C4-2B (cell line): ENCODE results near the gene CD52.

ENCODE experiments used
- H3K27ac ChIP-seq: fragments of 450-650 bp; 2 replicates; pipeline ENCODE4 v1.5.1; 2017
- ZFX ChIP-seq: fragments of 450-650 bp; IDR thresholded peaks from 2 replicates; pipeline ENCODE4 v1.6.1; 2017
- TF ChIP-seq, protein P1 (sequence below): fragments of 450-650 bp; conservative IDR thresholded peaks from 2 replicates; pipeline ENCODE4 v1.5.1; 2017; ENCODE audit warnings: mild to moderate bottlenecking

CD52 gene

DNA sequence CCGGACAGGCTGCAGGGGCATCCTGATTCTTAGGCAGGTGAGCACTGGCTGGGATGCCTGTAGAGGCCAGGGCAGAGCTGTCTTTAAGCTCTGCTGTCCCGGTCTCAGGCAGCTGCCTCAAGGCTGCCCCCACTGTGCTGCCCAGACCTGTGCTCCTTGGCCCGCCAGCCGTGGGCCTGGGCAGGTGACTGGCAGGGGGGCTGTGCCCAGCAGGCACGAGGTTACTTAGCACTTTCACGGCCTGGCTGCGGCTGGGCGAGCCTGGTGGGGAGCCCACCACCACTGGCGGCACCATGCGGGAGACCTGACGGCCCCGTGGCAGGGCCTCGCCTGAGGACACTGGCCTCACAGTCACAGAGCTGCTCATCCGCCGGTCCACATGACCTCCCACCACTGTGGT lies 28.0 kb downstream of the CD52 start:
- TF ChIP-seq, protein P1, sequence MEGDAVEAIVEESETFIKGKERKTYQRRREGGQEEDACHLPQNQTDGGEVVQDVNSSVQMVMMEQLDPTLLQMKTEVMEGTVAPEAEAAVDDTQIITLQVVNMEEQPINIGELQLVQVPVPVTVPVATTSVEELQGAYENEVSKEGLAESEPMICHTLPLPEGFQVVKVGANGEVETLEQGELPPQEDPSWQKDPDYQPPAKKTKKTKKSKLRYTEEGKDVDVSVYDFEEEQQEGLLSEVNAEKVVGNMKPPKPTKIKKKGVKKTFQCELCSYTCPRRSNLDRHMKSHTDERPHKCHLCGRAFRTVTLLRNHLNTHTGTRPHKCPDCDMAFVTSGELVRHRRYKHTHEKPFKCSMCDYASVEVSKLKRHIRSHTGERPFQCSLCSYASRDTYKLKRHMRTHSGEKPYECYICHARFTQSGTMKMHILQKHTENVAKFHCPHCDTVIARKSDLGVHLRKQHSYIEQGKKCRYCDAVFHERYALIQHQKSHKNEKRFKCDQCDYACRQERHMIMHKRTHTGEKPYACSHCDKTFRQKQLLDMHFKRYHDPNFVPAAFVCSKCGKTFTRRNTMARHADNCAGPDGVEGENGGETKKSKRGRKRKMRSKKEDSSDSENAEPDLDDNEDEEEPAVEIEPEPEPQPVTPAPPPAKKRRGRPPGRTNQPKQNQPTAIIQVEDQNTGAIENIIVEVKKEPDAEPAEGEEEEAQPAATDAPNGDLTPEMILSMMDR: no peak
- TF ChIP-seq ZFX: no peak
- no peak overlapping the region for H3K27ac ChIP-seq

DNA sequence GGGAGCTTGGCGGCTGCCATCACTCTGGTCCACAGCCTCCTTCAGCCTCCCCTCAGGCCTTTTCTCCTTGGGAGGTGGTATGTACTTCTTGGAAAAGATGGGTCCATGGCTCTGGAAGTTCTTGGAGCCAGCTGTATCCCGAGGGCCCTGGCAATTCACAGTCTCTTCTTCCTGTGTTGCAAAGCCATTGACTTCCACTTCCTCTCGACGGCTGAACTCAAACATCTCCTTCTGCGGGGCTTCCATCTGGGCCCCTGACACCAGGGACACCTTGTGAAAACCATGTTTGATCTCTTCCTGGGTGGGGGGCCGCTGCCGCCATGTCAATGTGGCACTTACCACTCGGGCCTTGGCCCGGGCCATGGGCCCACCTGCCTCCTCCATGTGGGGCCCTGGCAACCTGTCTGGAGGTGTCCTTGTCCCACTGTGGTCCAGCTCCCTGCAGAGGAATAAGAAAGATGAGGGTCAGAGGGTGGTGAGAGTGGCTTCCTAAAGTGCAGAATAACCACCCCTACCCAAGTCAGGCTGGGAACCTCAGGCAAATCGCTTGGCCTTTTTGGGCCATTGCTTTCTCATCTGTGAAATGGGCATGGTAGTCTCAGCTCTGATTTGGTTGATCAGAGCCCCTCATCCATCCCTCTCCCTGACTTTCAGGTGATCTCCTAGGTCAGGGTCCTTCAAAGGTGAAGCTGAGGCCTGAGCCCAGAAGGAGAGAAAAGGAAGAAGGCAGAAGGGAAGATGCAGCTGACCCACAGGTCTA lies 28.7 kb downstream of the CD52 start:
- TF ChIP-seq ZFX: no peak
- TF ChIP-seq, protein P1: no peak
- H3K27ac ChIP-seq: no peak overlapping the region

DNA sequence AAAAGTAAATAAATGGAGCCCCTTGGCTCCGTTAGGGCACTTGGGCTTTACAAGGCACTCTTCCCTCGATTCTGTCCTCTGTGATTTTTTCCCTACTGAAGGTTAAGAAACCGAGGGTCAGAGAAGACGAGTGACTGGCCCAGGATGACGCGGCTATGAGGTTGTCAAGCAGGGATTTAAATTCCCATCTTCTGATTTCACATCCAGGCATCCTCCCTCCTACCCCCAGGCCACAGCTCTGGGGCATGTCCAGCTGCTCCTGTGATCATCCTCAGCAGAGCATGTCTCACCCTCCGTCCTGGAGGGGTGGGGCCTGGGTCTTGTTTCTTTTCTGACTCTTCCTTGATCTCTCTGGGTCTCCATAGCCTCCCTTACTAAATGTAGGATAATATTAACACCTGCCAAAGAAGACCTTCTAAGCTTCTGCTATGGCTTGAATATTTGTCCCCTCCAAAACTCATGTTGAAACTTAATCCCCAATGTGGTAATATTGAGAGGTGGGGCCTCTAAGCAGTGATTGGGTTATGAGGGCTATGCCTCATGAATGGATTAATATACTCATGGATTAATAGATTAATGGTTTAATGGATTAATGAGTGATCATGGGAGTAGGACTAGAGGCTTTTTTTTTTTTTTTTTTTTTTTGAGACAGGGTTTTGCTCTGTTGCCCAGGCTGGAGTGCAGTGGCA lies 31.6 kb downstream of the CD52 start:
- H3K27ac ChIP-seq: no peak overlapping the region

DNA sequence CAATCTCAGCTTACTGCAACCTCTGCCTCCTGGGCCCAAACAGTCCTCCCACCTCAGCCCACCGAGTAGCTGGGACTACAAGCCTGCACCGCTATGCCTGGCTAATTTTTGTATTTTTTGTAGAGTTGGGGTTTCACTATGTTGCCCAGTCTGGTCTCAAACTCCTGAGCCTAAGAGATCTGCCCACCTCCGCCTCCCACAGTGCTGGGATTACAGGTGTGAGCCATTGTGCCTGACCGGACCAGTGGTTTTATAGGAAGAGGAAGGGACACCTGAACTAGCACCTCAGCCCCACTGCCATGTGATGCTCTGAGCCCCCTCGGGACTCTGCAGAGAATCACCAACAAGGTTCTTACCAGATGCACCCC lies 32.1 kb downstream of the CD52 start:
- H3K27ac ChIP-seq: no peak overlapping the region
- TF ChIP-seq, protein P1: no peak
- TF ChIP-seq ZFX: no peak

More for the DNA sequence above, 31.6 kb downstream of the CD52 start:
- TF ChIP-seq, protein P1: no peak
- TF ChIP-seq ZFX: no peak

DNA sequence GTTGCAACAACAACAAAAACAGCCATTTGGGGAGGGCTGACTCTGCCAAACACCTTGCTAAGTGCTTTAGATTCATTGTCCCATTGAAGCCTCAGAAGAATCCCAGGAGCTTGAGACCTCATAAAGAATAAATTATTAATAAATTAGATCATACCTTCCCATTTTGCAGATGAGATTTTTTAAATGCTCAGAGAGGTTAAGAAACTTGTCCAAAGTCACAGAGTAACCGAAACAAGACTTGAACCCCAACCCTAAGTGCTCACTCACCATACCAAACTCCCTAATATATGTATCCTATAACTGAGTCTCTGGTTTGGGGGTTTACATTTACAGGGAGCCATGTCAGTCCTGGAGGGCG lies 32.6 kb downstream of the CD52 start:
- TF ChIP-seq, protein P1: no peak
- no peak for TF ChIP-seq ZFX
- no peak overlapping the region for H3K27ac ChIP-seq

DNA sequence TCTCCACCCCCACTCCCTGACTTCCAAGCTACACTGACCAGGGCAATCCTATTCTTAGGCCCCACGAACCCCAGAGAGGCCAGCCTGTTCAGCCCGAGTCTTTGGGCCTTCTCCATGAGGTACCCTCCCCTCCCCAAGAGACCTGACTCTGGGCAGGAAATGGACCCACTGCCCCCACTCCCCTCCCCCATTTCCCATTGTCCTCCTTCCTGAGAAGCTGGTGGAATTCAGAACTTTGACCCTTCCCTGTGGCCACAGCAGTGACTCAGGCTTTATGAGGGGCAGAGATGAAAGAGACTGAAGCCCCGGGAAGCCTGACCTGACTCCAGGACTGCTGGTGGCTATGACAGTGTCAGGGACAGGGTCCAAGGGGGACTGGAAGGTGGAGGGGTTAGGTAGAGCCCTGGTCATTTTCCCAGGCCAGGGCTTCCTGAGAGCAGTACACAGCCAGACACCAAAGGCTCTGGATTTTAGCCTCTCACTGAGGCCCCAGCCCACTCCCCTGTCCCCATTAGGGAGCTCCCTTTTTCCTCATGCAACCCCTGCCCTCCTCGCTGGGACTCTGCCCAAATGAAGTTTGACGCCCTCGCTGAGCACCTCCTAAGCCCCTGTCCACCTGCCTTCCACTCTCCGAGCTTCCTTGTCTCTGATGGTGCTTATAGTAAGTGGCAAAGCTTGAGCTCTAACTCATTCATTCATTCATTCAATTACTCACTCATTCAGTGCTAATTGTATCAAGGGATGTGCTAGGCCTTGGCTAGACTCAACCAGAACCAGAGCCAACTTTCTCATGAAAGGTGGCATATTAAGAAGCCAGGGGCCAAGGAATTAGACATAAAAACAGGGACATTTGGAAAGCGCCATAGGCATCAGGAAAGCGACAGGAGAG lies 33.2 kb downstream of the CD52 start:
- H3K27ac ChIP-seq: no peak overlapping the region
- TF ChIP-seq, protein P1: no peak
- TF ChIP-seq ZFX: no peak
